H9 (cell line): ENCODE data around the gene MT2A. TPM values are rescaled to one million over a fixed set of nuclear protein-coding genes. Genes with fewer than 3 reads are reported as not detected.

Experiments used
- DNase-seq: peaks from one replicate; pipeline ENCODE4 v3.0.0-alpha.2; 2017
- H2AFZ ChIP-seq: one replicate; pipeline ENCODE4 v1.6.1; 2013; ENCODE audit warnings: mild to moderate bottlenecking, low read length, control low read depth, moderate library complexity
- H2AK5ac ChIP-seq: 2 replicates; pipeline ENCODE4 v1.6.1; 2013; ENCODE audit warnings: low read length, control low read depth, mixed read lengths; ENCODE audit not compliant: insufficient read length
- H2BK120ac ChIP-seq: one replicate; pipeline ENCODE4 v1.6.1; 2013; ENCODE audit warnings: low read depth, mild to moderate bottlenecking, low read length, control low read depth, inconsistent platforms; ENCODE audit not compliant: poor library complexity, severe bottlenecking
- H2BK12ac ChIP-seq: 2 replicates; pipeline ENCODE4 v1.6.1; 2013; ENCODE audit warnings: low read length, control low read depth, mixed read lengths, low read depth; ENCODE audit not compliant: insufficient read length
- H2BK15ac ChIP-seq: 2 replicates; pipeline ENCODE4 v1.6.1; 2013; ENCODE audit warnings: low read depth, low read length, control low read depth
- H2BK20ac ChIP-seq: one replicate; pipeline ENCODE4 v1.6.1; 2013; ENCODE audit warnings: low read depth, mild to moderate bottlenecking, low read length, control low read depth, inconsistent platforms; ENCODE audit not compliant: poor library complexity, severe bottlenecking
- H2BK5ac ChIP-seq: 2 replicates; pipeline ENCODE4 v1.6.1; 2013; ENCODE audit warnings: low read length, control low read depth, mixed read lengths; ENCODE audit not compliant: insufficient read length
- H3K14ac ChIP-seq: 2 replicates; pipeline ENCODE4 v1.6.1; 2013; ENCODE audit warnings: low read length, control low read depth; ENCODE audit not compliant: insufficient read depth
- H3K18ac ChIP-seq: 2 replicates; pipeline ENCODE4 v1.6.1; 2013; ENCODE audit warnings: low read depth, mild to moderate bottlenecking, mixed read lengths, low read length, control low read depth; ENCODE audit not compliant: insufficient read length
- H3K23ac ChIP-seq: 2 replicates; pipeline ENCODE4 v1.6.1; 2013; ENCODE audit warnings: low read length, control low read depth, mixed read lengths, low read depth; ENCODE audit not compliant: insufficient read length
- H3K23me2 ChIP-seq: 2 replicates; pipeline ENCODE4 v1.6.1; 2013; ENCODE audit warnings: low read depth, mild to moderate bottlenecking, mixed read lengths, low read length, control low read depth; ENCODE audit not compliant: insufficient read length, poor library complexity, severe bottlenecking
- H3K27ac ChIP-seq: 2 replicates; pipeline ENCODE4 v1.5.1; 2013; ENCODE audit warnings: low read length, control low read depth, mixed read lengths, low read depth; ENCODE audit not compliant: insufficient read length
- H3K27me3 ChIP-seq: 2 replicates; pipeline ENCODE4 v1.6.1; 2013; ENCODE audit warnings: low read length, control low read depth, inconsistent platforms; ENCODE audit not compliant: insufficient read depth
- H3K4ac ChIP-seq: 2 replicates; pipeline ENCODE4 v1.6.1; 2013; ENCODE audit warnings: low read depth, mild to moderate bottlenecking, control low read depth, inconsistent platforms, low read length, moderate library complexity
- H3K4me1 ChIP-seq: 2 replicates; pipeline ENCODE4 v1.6.1; 2013; ENCODE audit warnings: low read length, control low read depth, inconsistent platforms; ENCODE audit not compliant: insufficient read depth
- H3K4me2 ChIP-seq: 2 replicates; pipeline ENCODE4 v1.6.1; 2013; ENCODE audit warnings: low read length, control low read depth, mixed read lengths; ENCODE audit not compliant: insufficient read length, insufficient read depth
- H3K56ac ChIP-seq: 2 replicates; pipeline ENCODE4 v1.6.1; 2013; ENCODE audit warnings: low read depth, mild to moderate bottlenecking, mixed read lengths, low read length, control low read depth; ENCODE audit not compliant: insufficient read length
- H3K79me1 ChIP-seq: 2 replicates; pipeline ENCODE4 v1.6.1; 2013; ENCODE audit warnings: low read depth, mild to moderate bottlenecking, moderate library complexity, low read length, control low read depth, inconsistent platforms; ENCODE audit not compliant: insufficient read depth, poor library complexity, severe bottlenecking
- H3K79me2 ChIP-seq: 2 replicates; pipeline ENCODE4 v1.6.1; 2013; ENCODE audit warnings: low read length, control low read depth, inconsistent platforms; ENCODE audit not compliant: insufficient read depth
- H3K9ac ChIP-seq: 2 replicates; pipeline ENCODE4 v1.6.1; 2013; ENCODE audit warnings: low read length, control low read depth, mixed read lengths; ENCODE audit not compliant: insufficient read length; ENCODE audit errors: extremely low read depth
- H3K9me3 ChIP-seq: one replicate; pipeline ENCODE4 v1.6.1; 2013; ENCODE audit warnings: low read depth, low read length, inconsistent platforms; ENCODE audit not compliant: control insufficient read depth
- H3T11ph ChIP-seq: one replicate; pipeline ENCODE4 v1.6.1; 2013; ENCODE audit warnings: mild to moderate bottlenecking, low read length, control low read depth, inconsistent platforms
- H4K20me1 ChIP-seq: one replicate; pipeline ENCODE4 v1.6.1; 2013; ENCODE audit not compliant: control insufficient read depth, insufficient read length, insufficient read depth
- H4K5ac ChIP-seq: 2 replicates; pipeline ENCODE4 v1.6.1; 2013; ENCODE audit warnings: low read depth, mild to moderate bottlenecking, mixed read lengths, low read length, control low read depth; ENCODE audit not compliant: insufficient read length
- H4K8ac ChIP-seq: replicated peaks from 2 replicates; pipeline ENCODE4 v1.6.1; 2013; ENCODE audit warnings: low read length, control low read depth, mixed read lengths, low read depth; ENCODE audit not compliant: insufficient read length
- H4K91ac ChIP-seq: 2 replicates; pipeline ENCODE4 v1.6.1; 2013; ENCODE audit warnings: low read depth, mild to moderate bottlenecking, moderate library complexity, mixed read lengths, low read length, control low read depth; ENCODE audit not compliant: insufficient read length
- H3K27ac Mint-ChIP-seq, 3 experiments: 2 replicates in 2 of 3; 3 replicates in 1 of 3; pipeline ENCODE4 v1.8.0; 2020 to 2021; ENCODE audit warnings: mixed read lengths in 3 of 3, mild to moderate bottlenecking in 1 of 3, moderate library complexity in 1 of 3
- H3K27me3 Mint-ChIP-seq: 2 replicates; pipeline ENCODE4 v1.8.0; 2021; ENCODE audit warnings: low read depth, mild to moderate bottlenecking, moderate library complexity, mixed read lengths
- H3K36me3 Mint-ChIP-seq, 3 experiments: 2 replicates in 2 of 3; 3 replicates in 1 of 3; pipeline ENCODE4 v1.8.0; 2020 to 2021; ENCODE audit warnings: low read depth in 3 of 3, mixed read lengths in 3 of 3; ENCODE audit not compliant: insufficient read depth in 1 of 3
- H3K4me1 Mint-ChIP-seq, 2 experiments: 2 replicates each; pipeline ENCODE4 v1.8.0; 2020; ENCODE audit warnings: mixed read lengths in 2 of 2
- H3K4me3 Mint-ChIP-seq, 2 experiments: 2 replicates in 1 of 2; 3 replicates in 1 of 2; pipeline ENCODE4 v1.8.0; 2020 to 2021; ENCODE audit warnings: mild to moderate bottlenecking in 2 of 2, mixed read lengths in 2 of 2, moderate library complexity in 1 of 2
- H3K9me3 Mint-ChIP-seq, 2 experiments: 2 replicates in 1 of 2; 3 replicates in 1 of 2; pipeline ENCODE4 v1.8.0; 2020; ENCODE audit warnings: mild to moderate bottlenecking in 2 of 2, mixed read lengths in 2 of 2, moderate library complexity in 1 of 2
- CTCF ChIP-seq: fragments of 200-600 bp; sonication (generic); conservative IDR thresholded peaks from 3 replicates; pipeline ENCODE4 v1.8.0; 2021; ENCODE audit warnings: antibody characterized with exemption, mild to moderate bottlenecking
- WGBS: extraction: QIAGEN DNeasy Blood & Tissue Kit; methylation state at CpG from one replicate; pipeline ENCODE4 v1.1.7; 2013; ENCODE audit warnings: missing lambda C conversion rate, low lambda C conversion rate, mixed read lengths; ENCODE audit not compliant: insufficient read length; ENCODE audit errors: extremely low coverage; 5-methylcytosine and 5-hydroxymethylcytosine counted together
- total RNA-seq: library from RNA; stranded (reverse); gene quantifications from 2 replicates; pipeline ENCODE4 v1.2.1, GENCODE V29; 2021

Gene MT2A
- total RNA-seq, 1 experiment from 2014 or later: 63.1 TPM

- Histone ChIP-seq H4K5ac (no peak overlapping the region), H2AFZ (no peak overlapping the region), H2AK5ac (no peak overlapping the region), H2BK12ac (no peak overlapping the region), H3K23ac (no peak overlapping the region), H2BK15ac (no peak overlapping the region), H3K14ac (no peak overlapping the region), H3K79me2 (no peaks in the 10 kb centered on the region), H3K4me2 (no peak overlapping the region), H2BK5ac (no peak overlapping the region), H3K27me3 (peaks cover 21% of the 10 kb centered on the region; the same call in 1 of the 2 replicates), H2BK120ac (no peak overlapping the region), H3K79me1 (no peaks in the 10 kb centered on the region), H4K20me1 (no peaks in the 10 kb centered on the region), H2BK20ac (no peak overlapping the region), H3K4me1 (peaks cover 6% of the 10 kb centered on the region; the same call in 1 of the 2 replicates), H4K91ac (no peak overlapping the region), H3K9me3 (no peaks in the 10 kb centered on the region), H3K9ac (no peak overlapping the region), H3K18ac (no peak overlapping the region), H4K8ac (no peak overlapping the region), H3K56ac (no peak overlapping the region), H3K23me2 (peaks cover 8% of the 10 kb centered on the region), H3T11ph (no peak overlapping the region), H3K27ac (no peak overlapping the region), H3K4ac (no peak overlapping the region)
- Mint-ChIP-seq H3K9me3 (no peaks in the 10 kb centered on the region), H3K27ac (no peak overlapping the region; a peak in 1 of 7 replicates), H3K4me3 (no peak overlapping the region; a peak in 1 of 5 replicates), H3K4me1 (peaks cover 29 to 35% of the 10 kb centered on the region in 2 experiments), H3K36me3 (no peaks in the 10 kb centered on the region), H3K27me3 (peaks cover 81% of the 10 kb centered on the region)
- no peak for DNase-seq
- WGBS: no CpG with 5 or more reads among the region's 8 CpGs
- no peak for TF ChIP-seq CTCF
Measured at GRCh38 chr16:56606476-56607108, 1.8 kb upstream of the MT2A start.
